Measurements from ENCODE around the gene SEZ6.

- no peak for TF ChIP-seq CTCF (IDR thresholded peaks at IDR 0.05 in 4 of 5, conservative IDR thresholded peaks at IDR 0.05 in 1 of 5)
- TF ChIP-seq POLR2A (IDR thresholded peaks at IDR 0.05): no peak
Measured at GRCh38 chr17:28929787-28930186, 76.0 kb downstream of the SEZ6 start.

All from gastrocnemius medialis (tissue), 4 donors.